HG03565 (cell line): ENCODE measurements around the gene ASXL2.
"Not testable (repeated sequence)": the region's sequence is repeated elsewhere in the genome, so short reads cannot be mapped to it uniquely, and the experiment has no call there.

Experiments
- ATAC-seq: cut with Tn5 transposase; IDR thresholded peaks from one replicate; pipeline ENCODE4 v1.9.1; 2021; ENCODE audit warnings: mild to moderate bottlenecking, moderate library complexity; ENCODE audit not compliant: unreplicated experiment

Gene ASXL2

GRCh38 chr2:25742501-25742900, 135.8 kb downstream of the ASXL2 start:
- no peak for ATAC-seq

GRCh38 chr2:25740810-25741381, 137.4 kb downstream of the ASXL2 start:
- no peak for ATAC-seq

- no peak for ATAC-seq
Observed at GRCh38 chr2:25738383-25739343, 139.6 kb downstream of the ASXL2 start.

GRCh38 chr2:25736899-25737515, 141.3 kb downstream of the ASXL2 start:
- no peak for ATAC-seq

- ATAC-seq, result no peak
Observed at GRCh38 chr2:25735835-25736234, 142.5 kb downstream of the ASXL2 start.

- no peak for ATAC-seq
Observed at GRCh38 chr2:25728559-25728958, 149.7 kb downstream of the ASXL2 start.

- no peak for ATAC-seq
Observed at GRCh38 chr2:25726522-25726921, 151.8 kb downstream of the ASXL2 start.

GRCh38 chr2:25725877-25726276, 152.4 kb downstream of the ASXL2 start:
- no peak for ATAC-seq

GRCh38 chr2:25724756-25725155, 153.5 kb downstream of the ASXL2 start:
- no peak for ATAC-seq

- no peak for ATAC-seq
Observed at GRCh38 chr2:25722224-25722623, 156.1 kb downstream of the ASXL2 start.

GRCh38 chr2:25720575-25720974, 157.7 kb downstream of the ASXL2 start:
- no peak for ATAC-seq

GRCh38 chr2:25714740-25715139, 163.5 kb downstream of the ASXL2 start:
- ATAC-seq, result no peak

GRCh38 chr2:25712455-25712854, 165.8 kb downstream of the ASXL2 start:
- ATAC-seq, result no peak

GRCh38 chr2:25711675-25712354, 166.5 kb downstream of the ASXL2 start:
- no peak for ATAC-seq

GRCh38 chr2:25710750-25711149, 167.5 kb downstream of the ASXL2 start:
- ATAC-seq, result no peak

- no peak for ATAC-seq
Observed at GRCh38 chr2:25709349-25709748, 168.9 kb downstream of the ASXL2 start.

GRCh38 chr2:25707927-25708590, 170.2 kb downstream of the ASXL2 start:
- no peak for ATAC-seq

- not testable (repeated sequence) for ATAC-seq
Observed at GRCh38 chr2:25705575-25705974, 172.7 kb downstream of the ASXL2 start.

GRCh38 chr2:25701801-25702200, 176.5 kb downstream of the ASXL2 start:
- no peak for ATAC-seq

- ATAC-seq, result no peak
Observed at GRCh38 chr2:25700221-25700660, 178.0 kb downstream of the ASXL2 start.

GRCh38 chr2:25699216-25699615, 179.1 kb downstream of the ASXL2 start:
- ATAC-seq, result no peak
